Activated CD4-positive, alpha-beta memory T cell treated with anti-CD3 and anti-CD28 coated beads, Interleukin-2, amount 10 ng/mL, durations not matched to agents 7 days and 5 days (primary cell): ENCODE measurements around the gene BCAS3. TPM values are rescaled to one million over a fixed set of nuclear protein-coding genes. Genes with fewer than 3 reads are reported as not detected.

Experiments
- CTCF ChIA-PET: fragments of 350-600 bp; sonication (Branson Sonifier 250); formaldehyde crosslinking; loops from one replicate; lab custom pipeline; 2021; ENCODE audit warnings: antibody characterized with exemption, inconsistent platforms; lab: Charles Lee
- POLR2A ChIA-PET: fragments of 350-600 bp; sonication (Branson Sonifier 250); formaldehyde crosslinking; loops from one replicate; lab custom pipeline; 2021; ENCODE audit warnings: antibody characterized with exemption; lab: Charles Lee
- DNase-seq: peaks from one replicate; pipeline ENCODE4 v3.0.0-alpha.2; 2020
- H3K27ac Mint-ChIP-seq: one replicate; pipeline ENCODE4 v1.8.0; 2021; ENCODE audit warnings: mild to moderate bottlenecking, mixed read lengths
- H3K27me3 Mint-ChIP-seq: one replicate; pipeline ENCODE4 v1.8.0; 2021; ENCODE audit warnings: mixed read lengths
- H3K36me3 Mint-ChIP-seq: one replicate; pipeline ENCODE4 v1.8.0; 2021; ENCODE audit warnings: low read depth, mixed read lengths
- H3K4me1 Mint-ChIP-seq: one replicate; pipeline ENCODE4 v1.8.0; 2021; ENCODE audit warnings: mixed read lengths
- H3K4me3 Mint-ChIP-seq: one replicate; pipeline ENCODE4 v1.8.0; 2021; ENCODE audit warnings: mild to moderate bottlenecking, mixed read lengths
- H3K9me3 Mint-ChIP-seq: one replicate; pipeline ENCODE4 v1.8.0; 2021; ENCODE audit warnings: mixed read lengths
- total RNA-seq, 2 experiments: library from RNA; stranded (reverse); gene quantifications; one replicate each; pipeline ENCODE4 v1.2.3, GENCODE V29; 2021

The BCAS3 gene
- total RNA-seq, 2 experiments from 2014 or later, result 16.2 to 19.8 TPM

DNA sequence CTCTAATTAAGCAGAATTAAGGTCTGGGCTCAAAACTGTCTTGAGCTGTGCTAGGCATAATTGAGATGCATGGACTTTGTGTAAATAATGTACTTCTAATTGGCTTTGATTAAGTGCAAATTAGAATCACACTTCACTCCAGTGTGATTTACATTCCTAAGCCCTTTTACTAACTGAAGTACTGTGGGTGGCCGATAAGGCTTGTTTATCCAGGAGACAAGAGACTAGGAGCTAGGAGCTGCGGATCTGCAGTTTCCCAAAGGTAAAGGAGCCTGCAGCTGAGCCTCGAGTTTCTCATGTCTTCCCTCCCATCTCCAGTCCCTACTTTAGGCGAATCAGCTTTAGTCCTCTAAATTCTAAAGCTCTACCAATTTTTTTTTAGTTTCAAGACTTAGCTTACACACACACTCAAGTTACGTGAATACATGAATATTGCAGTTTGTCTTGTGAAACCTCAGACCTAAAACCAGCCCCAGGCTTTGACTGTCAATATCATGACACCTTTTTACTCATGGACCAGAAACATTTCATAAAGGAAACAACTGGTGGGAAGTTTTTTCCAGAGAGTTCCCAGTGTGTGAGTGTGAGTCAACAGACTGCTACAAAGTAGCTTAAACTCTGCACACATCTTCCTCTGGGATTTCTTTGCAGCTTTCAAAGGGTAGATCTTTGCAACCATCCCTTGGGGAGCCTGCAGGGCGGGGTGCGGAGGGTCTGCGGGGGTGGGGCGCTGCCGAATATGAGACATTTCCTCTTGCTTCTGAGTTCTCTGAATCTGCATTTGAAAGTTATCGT, 608.1 kb downstream of the BCAS3 start:
- Mint-ChIP-seq H3K27me3 (no peaks in the 10 kb centered on the region), H3K4me3 (no peak overlapping the region), H3K27ac (no peak overlapping the region), H3K9me3 (peaks cover 5% of the 10 kb centered on the region), H3K36me3 (no peaks in the 10 kb centered on the region), H3K4me1 (peaks cover 13% of the 10 kb centered on the region)
- CTCF ChIA-PET, result no interaction called here
- POLR2A ChIA-PET, result no interaction called here
- DNase-seq, result no peak

DNA sequence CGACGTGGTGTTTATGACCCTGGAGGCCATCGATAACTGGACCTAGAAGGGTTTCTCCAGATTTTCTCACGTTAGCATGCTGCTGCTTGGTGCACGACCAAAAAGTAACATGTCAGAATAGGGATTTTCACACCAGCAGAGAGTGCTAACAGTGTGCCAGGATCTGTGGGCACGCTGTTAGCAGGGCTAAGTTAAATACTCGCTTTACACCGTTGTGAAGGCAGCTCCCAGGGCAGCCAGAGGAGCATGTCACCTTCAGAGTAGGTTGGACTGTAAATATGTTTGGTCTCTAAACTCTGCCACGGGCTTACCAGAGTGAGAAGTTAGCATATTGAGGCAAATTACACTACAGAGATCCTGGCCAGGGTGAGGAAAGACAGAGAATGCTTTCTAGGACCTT, 608.8 kb downstream of the BCAS3 start:
- Mint-ChIP-seq H3K9me3 (peaks cover 5% of the 10 kb centered on the region), H3K27ac (no peak overlapping the region), H3K4me3 (no peak overlapping the region), H3K4me1 (peaks cover 11% of the 10 kb centered on the region), H3K36me3 (no peaks in the 10 kb centered on the region), H3K27me3 (no peaks in the 10 kb centered on the region)
- POLR2A ChIA-PET, result no interaction called here
- no peak for DNase-seq
- CTCF ChIA-PET, result no interaction called here

- no peak overlapping the region for H3K27ac Mint-ChIP-seq
- peaks cover 5% of the 10 kb centered on the region for H3K4me1 Mint-ChIP-seq
- ChIA-PET POLR2A (interaction anchor here (0.9 to 1.2 kb wide), 2 partner anchors 9 to 67 kb away, joined by 3 read pairs; no protein-coding TSS in a partner anchor), CTCF (interaction anchor here (0.7 kb wide), 1 partner anchor 36 kb away, joined by 4 read pairs; no protein-coding TSS in a partner anchor)
- no peak for DNase-seq
- H3K9me3 Mint-ChIP-seq, result no peaks in the 10 kb centered on the region
- no peaks in the 10 kb centered on the region for H3K36me3 Mint-ChIP-seq
- no peaks in the 10 kb centered on the region for H3K27me3 Mint-ChIP-seq
- H3K4me3 Mint-ChIP-seq, result no peak overlapping the region
Measured at GRCh38 chr17:61289408-61290385, 612.0 kb downstream of the BCAS3 start.

- Mint-ChIP-seq H3K27ac (no peak overlapping the region), H3K36me3 (no peaks in the 10 kb centered on the region), H3K9me3 (no peaks in the 10 kb centered on the region), H3K4me3 (no peak overlapping the region), H3K4me1 (no peaks in the 10 kb centered on the region), H3K27me3 (no peaks in the 10 kb centered on the region)
- ChIA-PET POLR2A (no interaction called here), CTCF (no interaction called here)
- no peak for DNase-seq
Measured at GRCh38 chr17:61291451-61292285, 614.0 kb downstream of the BCAS3 start.

- no peaks in the 10 kb centered on the region for H3K9me3 Mint-ChIP-seq
- CTCF ChIA-PET, result no interaction called here
- H3K4me1 Mint-ChIP-seq, result no peaks in the 10 kb centered on the region
Measured at GRCh38 chr17:61294286-61294685, 616.6 kb downstream of the BCAS3 start.

GRCh38 chr17:61294777-61295176, 617.1 kb downstream of the BCAS3 start:
- Mint-ChIP-seq H3K9me3 (no peaks in the 10 kb centered on the region), H3K27me3 (no peaks in the 10 kb centered on the region), H3K4me1 (no peaks in the 10 kb centered on the region), H3K27ac (no peak overlapping the region), H3K36me3 (no peaks in the 10 kb centered on the region), H3K4me3 (no peak overlapping the region)
- POLR2A ChIA-PET, result no interaction called here
- no peak for DNase-seq
- CTCF ChIA-PET, result no interaction called here

More at GRCh38 chr17:61294286-61294685, 616.6 kb downstream of the BCAS3 start:
- DNase-seq, result no peak
- no peaks in the 10 kb centered on the region for H3K36me3 Mint-ChIP-seq
- POLR2A ChIA-PET, result no interaction called here
- H3K27ac Mint-ChIP-seq, result no peak overlapping the region
- no peak overlapping the region for H3K4me3 Mint-ChIP-seq
- no peaks in the 10 kb centered on the region for H3K27me3 Mint-ChIP-seq

DNA sequence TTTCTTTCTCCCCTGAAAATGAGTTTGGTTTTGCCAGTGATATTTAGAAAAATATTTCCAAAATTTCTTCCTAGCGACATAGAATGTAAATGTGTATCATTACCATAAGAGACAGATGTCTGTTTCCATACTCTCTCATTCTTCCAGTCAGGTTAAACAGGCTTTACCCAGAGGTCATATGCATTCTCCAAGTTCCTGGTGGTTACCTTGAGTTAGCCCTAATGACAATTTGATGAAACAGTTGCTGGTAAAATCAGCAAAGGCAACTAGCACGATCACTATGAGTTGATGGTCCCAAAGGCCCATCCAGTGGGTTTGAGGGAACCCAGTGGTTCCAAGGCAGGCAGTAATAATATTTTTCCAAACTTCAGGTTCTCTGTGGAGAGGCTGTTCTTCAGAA, 618.4 kb downstream of the BCAS3 start:
- no peaks in the 10 kb centered on the region for H3K36me3 Mint-ChIP-seq
- H3K9me3 Mint-ChIP-seq, result no peaks in the 10 kb centered on the region
- POLR2A ChIA-PET, result no interaction called here

DNA sequence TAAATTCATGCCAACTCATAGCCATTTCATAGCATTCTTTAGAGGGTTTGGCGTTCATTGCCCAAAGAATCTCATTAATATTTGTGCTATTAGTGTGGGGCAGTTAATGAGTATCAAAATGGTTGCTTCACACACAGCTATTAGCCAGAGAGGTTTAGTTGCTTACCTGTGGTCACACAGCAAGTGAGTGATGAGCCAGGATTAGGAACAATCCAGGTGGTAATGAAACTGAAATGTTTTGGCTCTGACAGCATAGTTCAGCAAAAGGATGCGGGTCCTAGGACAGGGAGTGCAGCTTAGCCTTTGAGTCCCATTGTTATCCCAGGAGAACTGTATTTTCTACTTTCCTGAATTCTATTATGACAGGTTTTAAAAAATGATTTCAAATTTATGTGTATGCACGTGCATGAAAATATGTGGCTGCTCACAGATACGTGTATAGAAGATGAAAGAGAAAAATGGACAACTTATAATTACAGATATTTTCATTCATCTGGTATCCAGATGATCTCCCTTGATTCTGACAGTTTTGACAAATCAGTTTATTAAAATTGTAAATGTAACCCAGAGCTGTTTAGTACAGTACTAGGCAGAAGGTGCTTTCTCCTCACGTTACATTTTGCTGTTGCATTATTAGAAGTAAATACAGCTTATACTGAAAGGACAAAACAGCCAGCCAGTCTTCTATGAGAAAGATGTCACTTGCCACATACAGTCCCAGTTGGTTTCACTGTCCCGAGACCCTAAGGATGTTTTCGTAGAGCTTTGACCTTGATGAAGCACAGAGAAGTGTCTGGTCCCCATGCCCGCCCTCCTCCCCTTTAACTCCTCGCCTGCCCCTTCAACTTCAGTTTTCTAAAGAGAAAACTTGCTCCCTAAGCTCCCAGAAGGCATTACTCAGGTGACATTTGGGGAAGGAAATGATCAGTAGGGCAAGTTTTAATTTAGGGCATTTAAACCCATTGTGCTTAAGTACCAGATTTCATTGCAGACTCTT, 622.2 kb downstream of the BCAS3 start:
- no peak for DNase-seq

More for the DNA sequence above, 618.4 kb downstream of the BCAS3 start:
- Mint-ChIP-seq H3K27ac (no peak overlapping the region), H3K4me3 (no peak overlapping the region), H3K27me3 (no peaks in the 10 kb centered on the region), H3K4me1 (no peaks in the 10 kb centered on the region)
- CTCF ChIA-PET, result no interaction called here
- no peak for DNase-seq

GRCh38 chr17:61302953-61303816, 625.5 kb downstream of the BCAS3 start:
- Mint-ChIP-seq H3K9me3 (no peaks in the 10 kb centered on the region), H3K27ac (no peak overlapping the region), H3K4me1 (no peaks in the 10 kb centered on the region), H3K27me3 (no peaks in the 10 kb centered on the region), H3K36me3 (no peaks in the 10 kb centered on the region), H3K4me3 (no peak overlapping the region)
- no peak for DNase-seq
- POLR2A ChIA-PET, result no interaction called here
- CTCF ChIA-PET, result no interaction called here

More for the DNA sequence above, 622.2 kb downstream of the BCAS3 start:
- Mint-ChIP-seq H3K27ac (no peak overlapping the region), H3K4me1 (no peaks in the 10 kb centered on the region), H3K36me3 (no peaks in the 10 kb centered on the region), H3K9me3 (no peaks in the 10 kb centered on the region), H3K27me3 (no peaks in the 10 kb centered on the region), H3K4me3 (no peak overlapping the region)
- CTCF ChIA-PET, result no interaction called here
- POLR2A ChIA-PET, result no interaction called here

DNA sequence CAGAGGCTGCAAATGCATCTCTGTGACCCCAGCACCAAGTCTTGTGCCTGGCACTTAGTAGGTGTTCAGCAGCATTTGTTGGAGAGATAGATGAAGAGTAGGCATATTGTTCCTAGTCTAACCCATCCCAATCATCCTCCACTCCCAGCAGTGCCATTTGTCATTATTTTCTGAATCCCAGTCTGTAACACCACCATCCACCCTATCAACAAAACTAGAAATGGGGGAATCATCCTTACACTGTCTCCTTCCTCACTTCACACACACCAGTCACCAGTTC, 626.1 kb downstream of the BCAS3 start:
- Mint-ChIP-seq H3K27ac (no peak overlapping the region), H3K27me3 (no peaks in the 10 kb centered on the region), H3K4me3 (no peak overlapping the region), H3K36me3 (no peaks in the 10 kb centered on the region), H3K9me3 (no peaks in the 10 kb centered on the region), H3K4me1 (no peaks in the 10 kb centered on the region)
- DNase-seq, result no peak
- ChIA-PET POLR2A (no interaction called here), CTCF (no interaction called here)

DNA sequence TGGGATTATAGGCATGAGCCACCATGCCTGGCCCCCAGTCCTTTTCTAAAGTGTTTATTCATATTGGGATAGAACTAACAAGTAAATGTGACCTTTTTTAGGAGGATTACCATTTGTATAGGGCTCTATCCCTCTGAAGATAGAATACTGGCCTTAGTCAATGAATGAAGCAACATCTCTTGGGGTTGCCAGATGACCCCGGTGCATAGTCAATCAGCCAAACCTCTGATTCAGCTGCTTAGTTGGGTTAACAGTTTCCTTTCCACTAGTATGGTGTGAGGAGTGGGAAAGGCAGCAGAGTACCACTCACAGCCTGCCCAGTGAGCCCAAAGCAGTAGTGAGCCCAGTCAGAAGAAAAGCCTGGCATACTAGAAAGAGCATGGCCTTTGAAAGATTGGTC, 627.4 kb downstream of the BCAS3 start:
- Mint-ChIP-seq H3K27ac (no peak overlapping the region), H3K4me3 (no peak overlapping the region), H3K27me3 (no peaks in the 10 kb centered on the region), H3K36me3 (no peaks in the 10 kb centered on the region), H3K9me3 (no peaks in the 10 kb centered on the region), H3K4me1 (no peaks in the 10 kb centered on the region)
- ChIA-PET CTCF (no interaction called here), POLR2A (no interaction called here)
- no peak for DNase-seq
